Keratinocyte (primary cell): ENCODE data around the gene SCD5. TPM values are rescaled to one million over a fixed set of nuclear protein-coding genes. Genes with fewer than 3 reads are reported as not detected.

Experiments
- DNase-seq: peaks from one replicate; pipeline ENCODE4 v3.0.0-alpha.2; 2011; ENCODE audit warnings: low read depth, missing footprints, low spot score
- FAIRE-seq: peaks from 2 replicates; lab custom pipeline; 2011; peaks lifted over from hg19 to GRCh38; lab: Jason Lieb, UNC
- H2AFZ ChIP-seq: 2 replicates; pipeline ENCODE4 v1.6.0; 2012; ENCODE audit warnings: low read length, control low read depth, inconsistent platforms; ENCODE audit not compliant: control insufficient read depth
- H3K27ac ChIP-seq: 2 replicates; pipeline ENCODE4 v1.5.1; 2011; ENCODE audit warnings: low read length; ENCODE audit not compliant: control insufficient read depth, insufficient read depth
- H3K27me3 ChIP-seq: 3 replicates; pipeline ENCODE4 v1.6.0; 2011; ENCODE audit warnings: low read length; ENCODE audit not compliant: control insufficient read depth, insufficient read depth; ENCODE audit errors: extremely low read depth
- H3K36me3 ChIP-seq, 2 experiments: 2 replicates in 1 of 2; 3 replicates in 1 of 2; pipeline ENCODE4 v1.5.1; 2011; ENCODE audit warnings: low read length in 2 of 2, mild to moderate bottlenecking in 1 of 2; ENCODE audit not compliant: control insufficient read depth in 2 of 2, insufficient read depth in 2 of 2; ENCODE audit errors: extremely low read depth in 1 of 2
- H3K4me1 ChIP-seq: 3 replicates; pipeline ENCODE4 v1.5.1; 2011; ENCODE audit warnings: low read length; ENCODE audit not compliant: control insufficient read depth, insufficient read depth; ENCODE audit errors: extremely low read depth
- H3K4me2 ChIP-seq: 3 replicates; pipeline ENCODE4 v1.6.0; 2011; ENCODE audit warnings: low read depth, low read length; ENCODE audit not compliant: control insufficient read depth, insufficient read depth; ENCODE audit errors: extremely low read depth
- H3K4me3 ChIP-seq, 3 experiments: fragments of 200-600 bp in 1 of 3; sonication (generic) in 1 of 3; 2 replicates in 2 of 3; 3 replicates in 1 of 3; pipeline ENCODE4 v1.5.1; 2011 to 2016; ENCODE audit warnings: low read length in 3 of 3, mild to moderate bottlenecking in 3 of 3, control low read depth in 2 of 3, inconsistent platforms in 1 of 3, low read depth in 1 of 3, mixed read lengths in 1 of 3, mixed run types in 1 of 3, moderate library complexity in 1 of 3; ENCODE audit not compliant: control insufficient read depth in 2 of 3, insufficient read depth in 2 of 3; ENCODE audit errors: extremely low read depth in 1 of 3
- H3K79me2 ChIP-seq: 2 replicates; pipeline ENCODE4 v1.6.0; 2012; ENCODE audit warnings: low read length; ENCODE audit not compliant: control insufficient read depth, insufficient read depth
- H3K9ac ChIP-seq: 3 replicates; pipeline ENCODE4 v1.6.0; 2011; ENCODE audit warnings: low read length; ENCODE audit not compliant: control insufficient read depth, insufficient read depth; ENCODE audit errors: extremely low read depth
- H3K9me1 ChIP-seq: 3 replicates; pipeline ENCODE4 v1.6.0; 2011; ENCODE audit warnings: low read length; ENCODE audit not compliant: control insufficient read depth, insufficient read depth; ENCODE audit errors: extremely low read depth
- H3K9me3 ChIP-seq: 2 replicates; pipeline ENCODE4 v1.5.1; 2012; ENCODE audit warnings: low read depth, low read length; ENCODE audit not compliant: control insufficient read depth
- H4K20me1 ChIP-seq: 3 replicates; pipeline ENCODE4 v1.6.0; 2011; ENCODE audit warnings: low read length; ENCODE audit not compliant: control insufficient read depth, insufficient read depth; ENCODE audit errors: extremely low read depth
- CTCF ChIP-seq, 3 experiments: IDR thresholded peaks in 1 of 3; conservative IDR thresholded peaks in 1 of 3; optimal IDR thresholded peaks in 1 of 3; 2 replicates in 2 of 3; 3 replicates in 1 of 3; pipeline versions ENCODE3 to v1.5.1; 2011; ENCODE audit warnings: low read length in 3 of 3, mild to moderate bottlenecking in 3 of 3, moderate library complexity in 2 of 3, control low read depth in 1 of 3, inconsistent platforms in 1 of 3; ENCODE audit not compliant: insufficient read depth in 2 of 3; ENCODE audit errors: extremely low read depth in 1 of 3
- EZH2 ChIP-seq: IDR thresholded peaks from one replicate; pipeline ENCODE4 v1.6.1; 2012; ENCODE audit warnings: inconsistent platforms, mild to moderate bottlenecking, low read length, moderate library complexity
- dilution Hi-C: fragments of 300-500 bp; cut with MboI; formaldehyde crosslinking; loops from one replicate; pipeline ENCODE4 v1.7.0; 2020; ENCODE audit warnings: low sequenced_read_pairs; ENCODE audit not compliant: extremely low pct_ligation_motif_present
- polyA plus RNA-seq, 5 experiments: library from polyadenylated mRNA; depleted of rRNA in 3 of 5; stranded (reverse) in 3 of 5; stranded (forward) in 1 of 5; unstranded in 1 of 5; fragments of >200 nt; gene quantifications; 1 replicate in 1 of 5; 2 replicates in 3 of 5; 3 replicates in 1 of 5; pipeline versions ENCODE4 v1.2.1 to v1.2.3, GENCODE V29; 2011 to 2012; ENCODE audit warnings: missing spikeins in 2 of 5, low read depth in 1 of 5, low replicate concordance in 1 of 5

Gene SCD5
- polyA plus RNA-seq, 1 donor (not counting 4 experiments of a cell fraction or from before 2014, with no cell fraction given): 39.4 TPM

- no peak for FAIRE-seq
- peaks cover 13% of the 10 kb centered on the region for H3K4me1 ChIP-seq
- H4K20me1 ChIP-seq: no peaks in the 10 kb centered on the region
- no peak overlapping the region for H2AFZ ChIP-seq
- no peak for TF ChIP-seq CTCF (optimal IDR thresholded peaks at IDR 0.05 in 1 of 3, IDR thresholded peaks at IDR 0.05 in 1 of 3, conservative IDR thresholded peaks at IDR 0.05 in 1 of 3; ENCODE audit: extremely low read depth in 1 of 3, insufficient read depth in 2 of 3, low read length in 3 of 3)
- no peak for TF ChIP-seq EZH2
- dilution Hi-C loops: no loop called here
- DNase-seq: no peak
- peaks cover 30% of the 10 kb centered on the region for H3K79me2 ChIP-seq
- no peaks in the 10 kb centered on the region for H3K9me1 ChIP-seq
- H3K4me2 ChIP-seq: no peak overlapping the region
- H3K4me3 ChIP-seq: no peak overlapping the region
- peaks cover 0 to 3% of the 10 kb centered on the region in 2 experiments for H3K36me3 ChIP-seq
- H3K9me3 ChIP-seq: no peaks in the 10 kb centered on the region
- no peak overlapping the region for H3K27ac ChIP-seq
- H3K27me3 ChIP-seq: no peaks in the 10 kb centered on the region
- no peak overlapping the region for H3K9ac ChIP-seq
Observed at GRCh38 chr4:82756061-82756460, 42.5 kb downstream of the SCD5 start.

GRCh38 chr4:82755650-82756049 lies 42.9 kb downstream of the SCD5 start:
- H3K36me3 ChIP-seq: peaks cover 0 to 3% of the 10 kb centered on the region in 2 experiments
- FAIRE-seq (no peak), DNase-seq (no peak)
- no peaks in the 10 kb centered on the region for H4K20me1 ChIP-seq
- no peak overlapping the region for H3K4me3 ChIP-seq
- peaks cover 13% of the 10 kb centered on the region for H3K4me1 ChIP-seq
- no peaks in the 10 kb centered on the region for H3K27me3 ChIP-seq
- no peaks in the 10 kb centered on the region for H3K9me3 ChIP-seq
- no peak overlapping the region for H3K4me2 ChIP-seq
- no peak overlapping the region for H3K9ac ChIP-seq
- no peaks in the 10 kb centered on the region for H3K9me1 ChIP-seq
- dilution Hi-C loops: no loop called here
- TF ChIP-seq CTCF (optimal IDR thresholded peaks at IDR 0.05 in 1 of 3, IDR thresholded peaks at IDR 0.05 in 1 of 3, conservative IDR thresholded peaks at IDR 0.05 in 1 of 3; ENCODE audit: extremely low read depth in 1 of 3, insufficient read depth in 2 of 3, low read length in 3 of 3): no peak
- peaks cover 30% of the 10 kb centered on the region for H3K79me2 ChIP-seq
- no peak overlapping the region for H2AFZ ChIP-seq
- no peak overlapping the region for H3K27ac ChIP-seq
